Fibroblast of villous mesenchyme (primary cell): ENCODE results near the gene ITGB2. TPM values are rescaled to one million over a fixed set of nuclear protein-coding genes. Genes with fewer than 3 reads are reported as not detected.

Source experiments
- total RNA-seq: library from RNA; depleted of rRNA; stranded (reverse); fragments of >200 nt; gene quantifications from 2 replicates; pipeline ENCODE4 v1.2.3, GENCODE V29; 2012

The ITGB2 gene
- total RNA-seq, 1 donor: 0.43 TPM

Other genes with a start within 250 kb of the ITGB2 start
- gene KRTAP12-1, start 238.7 kb downstream of the ITGB2 start, total RNA-seq: not detected in 2 replicates
- gene KRTAP10-12, start 223.7 kb downstream of the ITGB2 start, total RNA-seq: not detected in 2 replicates
- gene TSPEAR, start 209.3 kb downstream of the ITGB2 start, total RNA-seq: under 0.01 TPM in 1 of 2 replicates, not detected in the other
- gene UBE2G2, start 119.1 kb downstream of the ITGB2 start, total RNA-seq: 86.7 and 88.5 TPM in 2 replicates
- 81.5 and 102 TPM in 2 replicates for gene SUMO3, start 102.8 kb downstream of the ITGB2 start, total RNA-seq
- gene PTTG1IP, start 47.2 kb downstream of the ITGB2 start, total RNA-seq: 201 and 245 TPM in 2 replicates
- gene SLX9, start 19.1 kb upstream of the ITGB2 start, total RNA-seq: 12.1 and 16.4 TPM in 2 replicates
- gene ADARB1, start 153.7 kb upstream of the ITGB2 start, total RNA-seq: 14.5 and 16.4 TPM in 2 replicates